Activated CD4-positive, CD25-positive, alpha-beta regulatory T cell treated with anti-CD3 and anti-CD28 coated beads, Interleukin-2, amount 50 U/mL, for 72 hours (primary cell): ENCODE results near the gene PRLH.
"Not testable (repeated sequence)": the region's sequence is repeated elsewhere in the genome, so short reads cannot be mapped to it uniquely, and the experiment has no call there.

Experiments
- DNase-seq: peaks from one replicate; pipeline ENCODE4 v3.0.0; 2021

Gene PRLH

DNA sequence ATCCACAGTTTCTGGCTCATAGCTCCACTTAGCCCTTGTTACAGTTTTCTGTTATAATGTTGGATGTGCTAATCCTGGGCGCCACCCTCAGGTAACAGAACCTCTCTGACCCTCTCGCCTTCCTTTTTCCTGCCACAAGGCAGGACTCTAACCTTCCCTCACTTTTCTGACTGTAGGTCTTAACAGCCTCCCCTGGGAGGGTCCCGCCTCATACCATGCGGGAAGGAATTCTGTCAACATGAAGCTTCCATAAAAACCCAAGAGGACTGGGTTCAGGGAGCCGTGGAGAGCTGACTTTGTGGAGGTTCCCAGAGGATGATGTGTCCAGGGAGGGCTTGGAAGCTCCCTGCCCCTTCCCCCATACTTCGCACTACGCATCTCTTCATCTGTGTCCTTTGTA is 36.0 kb downstream of the PRLH start:
- no peak for DNase-seq

DNA sequence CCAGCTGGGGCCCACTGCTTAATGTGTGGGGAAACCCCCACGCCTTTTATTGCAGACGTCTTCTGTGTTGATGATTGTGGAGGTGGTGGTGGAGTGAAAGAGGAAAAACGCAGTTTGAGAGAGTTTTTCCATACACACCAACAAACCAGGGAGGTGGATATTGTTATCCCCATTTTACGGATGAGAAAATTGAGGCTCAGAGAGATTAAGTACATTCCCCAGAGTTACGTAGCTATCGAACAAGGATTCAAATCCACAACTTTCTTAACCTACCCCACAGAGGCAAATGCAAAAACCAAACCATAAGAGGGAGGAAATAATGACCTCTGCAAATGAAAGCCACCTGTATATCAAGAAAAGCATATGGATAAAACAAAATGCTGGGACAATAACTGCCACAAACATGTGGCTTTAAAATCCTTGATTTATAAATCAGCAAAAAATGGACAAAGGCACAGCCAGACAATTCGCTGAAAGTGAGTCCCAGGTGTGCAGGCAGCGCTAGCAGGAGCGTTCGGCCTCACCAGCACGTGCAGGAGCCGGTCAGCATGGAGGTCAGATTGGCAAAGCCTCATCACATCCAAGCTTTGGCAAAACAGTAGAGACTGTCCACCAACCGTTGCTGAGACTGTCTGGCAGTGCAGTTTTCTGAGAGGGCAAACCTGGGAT is 36.8 kb downstream of the PRLH start:
- no peak for DNase-seq

DNA sequence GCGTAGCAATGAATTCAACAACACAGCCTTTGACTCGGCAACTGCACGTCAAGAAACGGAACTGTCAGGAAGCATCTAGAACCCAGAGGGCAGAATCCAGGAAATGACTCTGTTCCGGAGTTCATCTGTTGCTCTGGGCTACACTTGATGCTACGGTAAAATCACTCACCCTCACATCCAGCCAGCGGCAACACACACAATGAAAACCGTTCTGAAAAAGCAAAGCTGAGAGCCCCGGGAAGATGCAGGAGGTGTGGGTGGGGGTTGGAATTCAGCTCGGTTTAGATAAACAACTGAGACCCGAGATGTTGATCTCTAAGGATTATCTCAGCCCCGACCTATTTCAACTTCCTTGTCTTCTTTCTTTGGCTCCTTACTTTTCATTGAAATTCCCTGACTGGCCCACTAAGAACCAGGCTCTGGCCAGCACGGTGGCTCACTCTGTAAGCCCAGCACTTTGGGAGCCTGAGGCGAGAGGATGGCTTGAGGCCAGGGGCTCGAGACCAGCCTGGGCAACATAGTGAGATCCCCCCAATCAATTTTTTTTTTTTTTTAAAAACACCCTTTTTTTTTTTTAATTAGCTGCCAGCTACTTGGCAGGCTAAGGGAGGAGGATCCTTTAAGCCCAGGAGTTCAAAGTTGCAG is 37.5 kb downstream of the PRLH start:
- no peak for DNase-seq

DNA sequence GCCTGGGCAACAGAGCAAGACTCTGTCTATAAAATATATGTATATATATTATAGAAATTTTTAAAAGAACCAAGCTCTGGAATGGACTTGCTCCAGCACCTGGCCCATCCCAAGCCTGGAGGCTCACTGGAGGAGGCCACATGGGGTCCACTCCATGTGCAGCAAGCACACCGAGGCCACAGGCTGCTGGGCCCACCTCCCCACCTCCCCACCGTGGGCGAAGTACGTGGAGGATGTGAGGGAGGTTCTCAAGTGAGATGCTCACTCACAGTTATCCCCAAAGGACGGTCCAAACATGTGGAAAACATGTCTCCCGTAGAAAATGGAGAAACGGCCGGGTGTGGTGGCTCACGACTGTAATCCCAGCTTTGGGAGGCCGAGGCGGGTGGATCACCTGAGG is 38.0 kb downstream of the PRLH start:
- DNase-seq, result no peak

DNA sequence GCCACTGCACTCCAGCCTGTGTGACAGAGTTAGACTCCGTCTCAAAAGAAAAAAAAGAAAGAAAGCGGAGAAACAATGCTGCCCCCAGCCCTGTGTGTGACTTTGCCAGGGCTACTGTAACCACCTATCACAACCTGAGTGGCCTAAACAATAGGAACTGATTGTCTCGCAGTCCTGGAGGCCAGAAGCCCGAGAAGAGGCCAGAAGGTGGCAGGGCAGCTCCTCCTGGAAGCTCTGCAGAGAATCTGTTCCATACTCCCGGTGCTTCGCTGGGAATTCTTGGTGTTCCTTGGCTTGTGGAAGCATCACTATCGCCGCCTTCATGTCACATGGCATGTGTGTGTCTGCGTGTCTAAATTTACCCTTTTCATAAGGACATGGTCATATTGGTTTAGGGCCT is 38.6 kb downstream of the PRLH start:
- no peak for DNase-seq

DNA sequence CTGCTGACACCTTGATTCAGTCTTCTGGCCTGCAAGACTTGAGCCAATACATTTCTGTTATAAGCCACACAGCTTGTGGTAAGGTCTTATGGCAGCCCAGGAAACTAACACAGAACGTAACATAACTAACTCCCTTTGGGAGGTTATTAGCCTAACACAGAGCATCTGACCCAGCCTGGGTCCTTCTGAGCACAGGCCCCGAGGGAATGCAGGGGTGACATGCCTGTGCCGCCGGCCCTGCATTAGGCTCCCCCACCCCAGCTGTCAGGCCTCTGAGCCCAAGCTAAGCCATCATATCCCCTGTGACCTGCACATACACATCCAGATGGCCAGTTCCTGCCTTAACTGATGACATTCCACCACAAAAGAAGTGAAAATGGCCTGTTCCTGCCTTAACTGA is 40.1 kb downstream of the PRLH start:
- not testable (repeated sequence) for DNase-seq

DNA sequence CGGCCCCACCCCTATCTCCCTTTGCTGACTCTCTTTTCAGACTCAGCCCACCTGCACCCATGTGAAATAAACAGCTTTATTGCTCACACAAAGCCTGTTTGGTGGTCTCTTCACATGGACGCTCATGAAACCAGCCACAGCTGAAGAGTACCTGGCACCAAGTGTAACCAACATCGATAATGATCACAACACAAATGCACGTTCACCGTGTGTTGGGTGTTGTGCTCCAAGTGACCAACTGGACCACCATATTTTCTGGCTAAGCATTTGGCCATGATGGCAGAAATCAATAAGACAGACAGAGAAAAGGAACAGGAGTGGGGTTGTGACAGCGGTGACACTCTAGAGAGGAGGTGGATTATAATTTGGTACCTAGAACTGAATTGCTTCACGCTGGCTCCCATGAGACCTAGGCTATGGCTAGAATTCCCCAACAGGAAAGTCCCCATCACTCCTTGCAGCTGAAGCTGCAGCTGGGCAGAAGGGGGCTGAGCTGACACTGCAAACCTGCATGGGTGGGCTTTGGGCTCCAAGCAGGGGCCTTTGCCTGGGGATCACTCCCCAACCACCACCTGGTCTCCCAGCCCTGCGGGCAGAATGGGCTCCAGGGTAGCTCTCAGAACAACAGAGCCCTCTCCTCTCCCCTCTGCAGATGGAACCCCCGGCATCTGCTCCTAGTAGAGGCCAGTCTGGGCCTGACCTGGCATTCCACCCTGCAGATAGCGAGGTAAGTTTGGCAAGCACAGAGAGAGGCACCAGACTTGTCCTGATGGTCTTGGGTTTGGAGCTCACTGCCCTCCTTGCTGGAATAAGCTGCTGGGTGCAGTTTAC is 46.4 kb downstream of the PRLH start:
- DNase-seq, result no peak

DNA sequence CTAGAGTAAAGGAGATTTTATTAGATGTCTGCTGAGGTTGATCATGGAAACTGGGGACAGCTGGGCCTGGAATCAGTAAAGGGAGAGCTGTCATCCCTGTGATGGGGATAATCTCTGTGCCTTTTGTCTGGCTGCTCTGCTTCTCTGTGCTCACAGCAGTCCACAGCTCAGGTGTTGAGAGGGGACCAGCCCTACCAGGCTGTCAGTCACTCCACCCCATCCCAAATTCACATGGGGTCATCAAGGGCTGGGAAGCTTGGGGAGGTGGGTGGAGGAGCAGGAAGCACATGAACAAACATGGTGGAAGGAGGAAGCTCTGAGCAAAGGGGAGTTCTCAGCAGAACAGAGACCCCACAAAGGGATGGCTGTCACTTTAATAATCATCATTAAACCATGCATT is 47.3 kb downstream of the PRLH start:
- DNase-seq, result no peak

DNA sequence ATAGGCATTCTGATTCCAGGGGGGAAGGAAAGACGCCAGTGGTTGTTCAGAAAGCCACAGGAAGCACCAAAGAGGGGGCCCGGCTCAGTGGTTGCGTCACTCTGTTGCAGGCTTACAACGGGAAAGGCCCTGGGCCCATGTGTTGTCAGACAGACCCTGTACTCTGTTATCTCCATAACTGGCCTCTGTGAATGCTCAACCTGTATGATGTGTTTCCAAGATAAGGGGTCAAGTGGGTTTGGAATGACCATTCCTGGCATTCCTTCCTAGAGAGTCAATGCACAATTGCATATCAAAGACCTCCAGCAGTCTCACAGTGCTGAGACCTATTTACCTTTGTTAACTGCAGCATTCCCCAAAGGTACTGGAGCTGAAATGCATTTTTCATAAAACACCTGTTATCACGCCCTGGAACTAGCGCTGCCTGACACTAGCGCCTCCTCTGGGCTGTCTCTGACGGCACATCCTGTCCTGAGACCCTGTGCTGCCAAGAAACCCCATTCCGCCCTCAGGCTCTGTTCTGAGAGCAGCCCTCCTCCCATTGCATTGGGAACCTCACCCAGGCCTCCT is 47.9 kb downstream of the PRLH start:
- no peak for DNase-seq

DNA sequence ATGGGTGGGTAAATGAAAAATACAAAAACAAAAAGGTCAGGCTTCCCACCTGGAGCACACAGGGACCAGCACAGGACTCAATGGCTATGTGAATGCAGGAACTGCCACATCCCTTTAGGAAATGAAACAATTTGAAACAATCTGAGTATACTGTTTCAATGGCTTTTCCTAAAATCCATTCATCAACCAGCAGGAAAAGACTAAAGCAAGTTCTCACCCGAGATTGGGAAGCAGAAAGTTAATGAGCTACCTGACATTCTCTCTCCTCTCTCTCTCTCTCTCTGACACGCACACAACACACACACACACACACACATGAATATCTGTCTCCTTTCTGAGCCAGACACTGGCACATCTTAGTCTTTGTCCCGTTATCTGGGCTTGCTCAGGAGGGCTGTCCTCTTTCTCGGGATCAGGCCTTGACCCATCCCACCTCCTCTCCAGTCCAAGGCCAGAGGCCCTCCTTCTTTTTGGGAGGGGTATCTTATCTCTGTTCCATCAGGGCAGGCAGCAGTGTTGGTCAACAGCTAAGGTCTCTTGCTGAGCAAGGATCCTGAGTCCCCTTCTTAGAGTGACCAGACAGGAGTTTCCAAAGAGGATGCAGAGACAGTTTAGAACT is 49.4 kb downstream of the PRLH start:
- DNase-seq, result no peak

DNA sequence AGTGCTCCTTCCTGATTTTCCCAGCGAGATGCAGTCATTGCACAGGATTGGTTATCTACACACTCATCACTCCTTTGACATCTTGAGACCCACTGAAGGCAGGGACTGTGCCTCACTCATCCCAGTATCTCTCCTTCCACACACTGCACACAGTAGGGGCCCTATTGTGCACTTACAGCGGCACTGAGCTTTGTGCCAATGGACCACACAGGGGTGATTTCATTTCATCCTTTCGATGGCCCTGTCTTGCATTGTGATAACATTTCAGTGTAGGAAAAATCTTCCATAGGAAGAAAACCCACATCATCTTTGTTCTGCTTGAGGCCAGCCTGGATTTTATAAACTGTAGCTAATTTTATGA is 50.0 kb downstream of the PRLH start:
- DNase-seq, result no peak
